Astrocyte of the cerebellum (primary cell): ENCODE results near the gene TRIM65.

ENCODE experiments used
- DNase-seq: peaks from one replicate; pipeline ENCODE4 v3.0.0-alpha.2; 2011; ENCODE audit warnings: low read depth
- H3K4me3 ChIP-seq: 2 replicates; pipeline ENCODE4 v1.5.1; 2011; ENCODE audit warnings: mild to moderate bottlenecking, low read depth, low read length, moderate library complexity
- CTCF ChIP-seq: IDR thresholded peaks from 2 replicates; pipeline ENCODE4 v1.5.1; 2012; ENCODE audit warnings: low read length, low read depth, moderate library complexity, mild to moderate bottlenecking; ENCODE audit errors: missing control alignments
- in situ Hi-C: cut with HindIII; loops from 2 replicates; pipeline ENCODE4 v1.10.0; 2017; ENCODE audit warnings: low sequenced_read_pairs

TRIM65 gene

GRCh38 chr17:75925912-75926311 lies 29.2 kb upstream of the TRIM65 start:
- no peak for DNase-seq
- in situ Hi-C loops: no loop called here
- no peak overlapping the region for H3K4me3 ChIP-seq
- TF ChIP-seq CTCF: no peak

DNA sequence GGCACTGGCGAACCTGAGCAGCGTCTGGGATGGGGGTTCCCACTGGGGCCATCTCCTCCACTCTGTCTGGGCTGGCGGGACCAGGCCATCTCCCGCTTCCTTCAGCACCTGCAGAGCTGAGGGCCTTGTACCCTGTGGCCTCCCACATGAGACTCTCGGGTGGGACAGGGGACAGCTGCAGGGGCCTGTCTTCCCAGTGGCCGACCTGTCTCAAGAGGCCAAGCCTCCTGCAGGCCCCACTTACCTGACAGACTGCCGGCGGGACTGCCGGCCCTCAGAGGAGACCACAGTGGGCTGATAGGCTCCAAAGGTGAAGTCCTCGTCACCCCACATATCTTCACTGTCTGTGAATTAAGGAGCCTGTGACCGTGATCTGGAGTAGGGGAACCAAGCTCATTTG lies 28.4 kb upstream of the TRIM65 start:
- H3K4me3 ChIP-seq: no peak overlapping the region
- TF ChIP-seq CTCF: no peak
- DNase-seq: no peak
- in situ Hi-C loops: no loop called here

- in situ Hi-C loops: no loop called here
- no peak for DNase-seq
- no peak for TF ChIP-seq CTCF
- H3K4me3 ChIP-seq: no peak overlapping the region
Observed at GRCh38 chr17:75922963-75923874, 26.5 kb upstream of the TRIM65 start.

DNA sequence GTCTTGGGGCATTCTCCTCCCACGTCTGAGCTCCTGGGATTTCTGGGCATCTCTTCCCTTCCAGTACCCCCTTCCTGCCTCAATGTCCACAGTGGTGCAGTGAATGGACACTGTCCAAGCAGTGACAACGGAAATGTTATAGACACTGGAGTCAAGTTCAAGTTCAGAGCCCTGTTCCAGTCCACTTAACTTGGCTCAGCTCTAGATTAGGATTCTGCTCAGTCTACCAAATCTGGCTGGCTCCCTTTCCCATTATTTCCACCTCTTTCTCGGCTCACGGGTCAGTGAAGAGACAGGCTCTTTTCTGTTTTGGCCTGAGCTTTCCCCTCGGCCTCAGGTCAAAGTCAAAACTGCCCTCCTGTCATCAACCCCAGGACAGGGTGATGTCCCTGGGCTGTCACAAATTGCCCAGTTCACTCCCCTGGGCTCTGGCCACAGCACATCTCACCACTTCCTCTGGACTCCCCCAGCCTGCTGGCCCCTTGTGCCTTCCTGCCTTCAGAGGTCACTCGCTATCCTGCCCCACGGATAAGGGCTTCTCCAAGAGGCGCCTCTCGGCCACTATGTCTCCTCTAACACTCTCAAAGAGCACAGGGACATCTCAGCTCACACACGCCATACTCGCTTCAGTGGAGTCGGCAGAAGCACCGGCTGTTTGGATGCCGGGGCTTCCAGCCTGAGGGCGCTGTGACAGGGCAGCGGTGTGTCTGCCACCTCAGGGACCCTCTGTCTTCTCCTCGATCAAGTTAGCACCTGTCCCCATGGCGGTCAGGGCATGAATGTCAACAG lies 25.6 kb upstream of the TRIM65 start:
- H3K4me3 ChIP-seq: no peak overlapping the region
- in situ Hi-C loops: no loop called here
- no peak for DNase-seq
- TF ChIP-seq CTCF: no peak

GRCh38 chr17:75921596-75921995 lies 24.8 kb upstream of the TRIM65 start:
- no peak for DNase-seq
- in situ Hi-C loops: no loop called here
- TF ChIP-seq CTCF: no peak
- no peak overlapping the region for H3K4me3 ChIP-seq

- H3K4me3 ChIP-seq: no peak overlapping the region
- no peak for TF ChIP-seq CTCF
- no peak for DNase-seq
- in situ Hi-C loops: no loop called here
Observed at GRCh38 chr17:75920045-75920560, 23.4 kb upstream of the TRIM65 start.
